ENCODE results near the gene PHF12. TPM values are rescaled to one million over a fixed set of nuclear protein-coding genes. Genes with fewer than 3 reads are reported as not detected.

The PHF12 gene
- total and polyA plus RNA-seq, 2 of the 13 experiments (the other 11 are each of a cell fraction or from before 2014, with no cell fraction given), result 9.8 to 17.1 TPM

GRCh38 chr17:28978356-28978964 is 27.1 kb upstream of the PHF12 start:
- Histone ChIP-seq H3K79me2 (ENCODE audit: insufficient read depth, low read length) (no peaks in the 10 kb centered on the region), H3K9me3 (ENCODE audit: low read length) (no peaks in the 10 kb centered on the region), H4K20me1 (ENCODE audit: insufficient read depth, low read length) (no peaks in the 10 kb centered on the region), H3K4me3 (replicated peaks in 1 of 3; ENCODE audit: insufficient read depth in 1 of 3, low read depth in 2 of 3, low read length in 3 of 3) (no peak overlapping the region), H3K36me3 (replicated peaks in 1 of 2; ENCODE audit: control insufficient read depth in 1 of 2, insufficient read depth in 2 of 2, low read length in 2 of 2) (no peaks in the 10 kb centered on the region), H2AFZ (ENCODE audit: low read length) (no peak overlapping the region), H3K9ac (ENCODE audit: insufficient read depth, low read depth, low read length) (no peak overlapping the region), H3K27me3 (ENCODE audit: control insufficient read depth in 1 of 2, insufficient read depth in 2 of 2, low read length in 2 of 2) (peaks cover 10 to 82% of the 10 kb centered on the region in 2 experiments), H3K4me2 (ENCODE audit: low read depth, low read length) (no peak overlapping the region), H3K4me1 (ENCODE audit: insufficient read depth, low read length) (peaks cover 10% of the 10 kb centered on the region), H3K27ac (ENCODE audit: extremely low read length, insufficient read depth, low read length) (no peak overlapping the region)
- TF ChIP-seq ZNF276 (CRISPR knock-in tag; IDR thresholded peaks at IDR 0.05; ENCODE audit: low read depth), result no peak
- TF ChIP-seq KLF12 (CRISPR knock-in tag; IDR thresholded peaks at IDR 0.05; ENCODE audit: borderline replicate concordance), result no peak
- TF ChIP-seq MXD4 (CRISPR knock-in tag; IDR thresholded peaks at IDR 0.05), result no peak
- TF ChIP-seq JUND (CRISPR knock-in tag; IDR thresholded peaks at IDR 0.05), result no peak
- TF ChIP-seq HMGA1 (CRISPR knock-in tag; conservative IDR thresholded peaks at IDR 0.05), result no peak
- no peak for TF ChIP-seq SOX6 (IDR thresholded peaks at IDR 0.05)
- TF ChIP-seq SOX6 (CRISPR knock-in tag; IDR thresholded peaks at IDR 0.05), result no peak
- TF ChIP-seq ZBTB1 (CRISPR knock-in tag; IDR thresholded peaks at IDR 0.05; ENCODE audit: borderline replicate concordance), result no peak
- TF ChIP-seq ZHX1 (CRISPR knock-in tag; IDR thresholded peaks at IDR 0.05; ENCODE audit: low read depth), result no peak
- no peak for TF ChIP-seq GMEB2 (CRISPR knock-in tag; IDR thresholded peaks at IDR 0.05; ENCODE audit: low read depth)
- no peak for TF ChIP-seq ZNF414 (CRISPR knock-in tag; IDR thresholded peaks at IDR 0.05)
- no peak for TF ChIP-seq HINFP (CRISPR knock-in tag; IDR thresholded peaks at IDR 0.05; ENCODE audit: low read depth)
- TF ChIP-seq KDM5B (CRISPR knock-in tag; IDR thresholded peaks at IDR 0.05; ENCODE audit: borderline replicate concordance), result no peak
- no peak for TF ChIP-seq ZNF589 (CRISPR knock-in tag; conservative IDR thresholded peaks at IDR 0.05)
- no peak for ATAC-seq
- no TSS peak for BruUV-seq (replicated peaks)
- CTCF ChIA-PET (ENCODE audit: low intra/inter-chr PET ratio, low total read pairs), result no interaction called here
- DNase-seq (ENCODE audit: low spot score), result no peak
- in situ Hi-C loops (cut with HindIII; ENCODE audit: extremely low pct_ligation_motif_present, low pct_unique_long_range_greater_than_20kb), result no loop called here
- POLR2A ChIA-PET, result no interaction called here
- 0% methylated on average over 2 of the region's 2 CpGs for WGBS (ENCODE audit: low lambda C conversion rate)
- intact Hi-C loops (cut with micrococcal nuclease; ENCODE audit: unreplicated experiment), result no loop called here
- FAIRE-seq, result no peak
